ENCODE data around the gene MRPL48. TPM values are rescaled to one million over a fixed set of nuclear protein-coding genes. Genes with fewer than 3 reads are reported as not detected.

Gene MRPL48
- total and polyA plus RNA-seq, 10 of the 15 experiments (the other 5 are each of a cell fraction or from before 2014, with no cell fraction given) = 46.7 to 159 (median 83.4) TPM

- BruUV-seq (replicated peaks) = no TSS peak
- ATAC-seq (no peak), DNase-seq (ENCODE audit: low read depth, low spot score) (no peak), FAIRE-seq (no peak)
- CTCF ChIA-PET = no interaction called here
- POLR2A ChIA-PET = no interaction called here
- Histone ChIP-seq H3K4me2 (ENCODE audit: control insufficient read depth, insufficient read depth) (no peak overlapping the region), H3K9ac (ENCODE audit: control insufficient read depth, insufficient read depth, low read length) (no peak overlapping the region), H2AFZ (ENCODE audit: control insufficient read depth, low read depth, low read length) (no peak overlapping the region), H4K20me1 (ENCODE audit: control insufficient read depth, insufficient read depth) (no peaks in the 10 kb centered on the region), H3K27me3 (replicated peaks in 1 of 2; ENCODE audit: control insufficient read depth in 2 of 2, insufficient read depth in 2 of 2, low read length in 1 of 2) (no peaks in the 10 kb centered on the region), H3K79me2 (ENCODE audit: control insufficient read depth, insufficient read depth, low read length) (no peaks in the 10 kb centered on the region), H3K27ac (ENCODE audit: control insufficient read depth, insufficient read depth) (no peak overlapping the region), H3K4me1 (ENCODE audit: control insufficient read depth, insufficient read depth, low read length) (no peaks in the 10 kb centered on the region), H3K36me3 (ENCODE audit: control insufficient read depth in 2 of 2, insufficient read depth in 2 of 2, low read length in 1 of 2) (peaks cover 1 to 11% of the 10 kb centered on the region in 2 experiments; a peak in 2 of 4 replicates), H3K4me3 (no peak overlapping the region), H3K9me3 (replicated peaks; ENCODE audit: control insufficient read depth, insufficient read depth, low read length) (no peaks in the 10 kb centered on the region)
- intact Hi-C loops (cut with micrococcal nuclease; ENCODE audit: unreplicated experiment) (no loop called here), in situ Hi-C loops (cut with MboI) (no loop called here)
- RAD21 ChIA-PET (ENCODE audit: unreplicated experiment) = no interaction called here
- SMC1A ChIA-PET (ENCODE audit: uncharacterized antibody, unreplicated experiment) = no interaction called here
- TF ChIP-seq IKZF1 (conservative IDR thresholded peaks at IDR 0.05) (no peak), EZH2 (IDR thresholded peaks at IDR 0.05; ENCODE audit: borderline replicate concordance, control insufficient read depth, low read depth, low read length) (no peak), STAT3 (IDR thresholded peaks at IDR 0.05; ENCODE audit: low read depth, low read length) (no peak), HDAC6 (IDR thresholded peaks at IDR 0.05; ENCODE audit: unreplicated experiment) (no peak), GABPA (IDR thresholded peaks at IDR 0.05; ENCODE audit: low read depth) (no peak), RCOR1 (conservative IDR thresholded peaks at IDR 0.05; ENCODE audit: low read depth, low read length) (no peak), EED (IDR thresholded peaks at IDR 0.05; ENCODE audit: low read depth) (no peak), EGR1 (IDR thresholded peaks at IDR 0.05; ENCODE audit: borderline replicate concordance in 1 of 2, low read depth in 2 of 2, low read length in 2 of 2) (no peak), FOS (IDR thresholded peaks at IDR 0.05; ENCODE audit: borderline replicate concordance, extremely low read depth, insufficient read length) (no peak), PAX8 (IDR thresholded peaks at IDR 0.05) (no peak)
These were observed 51.4 kb downstream of the MRPL48 start for GRCh38 chr11:73839123-73839457.
